Liver (tissue), 9 donors: ENCODE measurements around the gene SPTLC3. TPM values are rescaled to one million over a fixed set of nuclear protein-coding genes. Genes with fewer than 3 reads are reported as not detected.

Source experiments
- DNase-seq: peaks from one replicate; pipeline ENCODE4 v3.0.0-alpha.2; 2017; ENCODE audit warnings: low spot score
- H3K27ac ChIP-seq, 2 donors: one replicate each; pipeline ENCODE4 v1.7.0; 2013; ENCODE audit warnings: inconsistent platforms in 2 of 2, low read length in 2 of 2, control low read depth in 1 of 2, low read depth in 1 of 2, mild to moderate bottlenecking in 1 of 2
- H3K27me3 ChIP-seq, 4 donors: one replicate each; pipeline versions ENCODE4 v1.6.1 to v1.7.0; 2013; ENCODE audit warnings: low read length in 3 of 4, inconsistent platforms in 1 of 4, mild to moderate bottlenecking in 1 of 4, moderate library complexity in 1 of 4; ENCODE audit not compliant: control insufficient read depth in 4 of 4, insufficient read depth in 4 of 4
- H3K36me3 ChIP-seq, 4 donors: one replicate each; pipeline versions ENCODE4 v1.6.1 to v1.7.0; 2013; ENCODE audit warnings: low read length in 3 of 4, mild to moderate bottlenecking in 3 of 4, low read depth in 1 of 4, moderate library complexity in 1 of 4; ENCODE audit not compliant: control insufficient read depth in 4 of 4, insufficient read depth in 3 of 4
- H3K4me1 ChIP-seq, 4 donors: one replicate each; pipeline versions ENCODE4 v1.6.1 to v1.7.0; 2013; ENCODE audit warnings: low read length in 3 of 4, mild to moderate bottlenecking in 3 of 4, moderate library complexity in 1 of 4; ENCODE audit not compliant: control insufficient read depth in 4 of 4, insufficient read depth in 4 of 4
- H3K4me3 ChIP-seq, 3 donors: one replicate each; pipeline versions ENCODE4 v1.6.1 to v1.7.0; 2013; ENCODE audit warnings: low read length in 3 of 3, control low read depth in 1 of 3, low read depth in 1 of 3, mild to moderate bottlenecking in 1 of 3
- H3K9ac ChIP-seq, 2 donors: one replicate each; pipeline ENCODE4 v1.7.0; 2013; ENCODE audit warnings: low read length in 2 of 2, mild to moderate bottlenecking in 2 of 2, moderate library complexity in 2 of 2, control low read depth in 1 of 2, low read depth in 1 of 2
- H3K9me3 ChIP-seq, 4 donors: one replicate each; pipeline versions ENCODE4 v1.6.1 to v1.7.0; 2013; ENCODE audit warnings: low read length in 3 of 4; ENCODE audit not compliant: control insufficient read depth in 4 of 4
- EGR1 ChIP-seq, 2 donors: IDR thresholded peaks; 2 replicates each; pipeline ENCODE4 v1.6.1; 2016 to 2018; ENCODE audit warnings: antibody characterized with exemption in 2 of 2, low read depth in 2 of 2
- FOXA1 ChIP-seq: IDR thresholded peaks from 2 replicates; pipeline ENCODE4 v1.6.1; 2016; ENCODE audit warnings: antibody characterized with exemption
- FOXA2 ChIP-seq: IDR thresholded peaks from 2 replicates; pipeline ENCODE4 v1.6.1; 2016; ENCODE audit warnings: antibody characterized with exemption
- GABPA ChIP-seq, 2 donors: IDR thresholded peaks in 1 of 2; conservative IDR thresholded peaks in 1 of 2; 2 replicates each; pipeline ENCODE4 v1.6.1; 2016; ENCODE audit warnings: antibody characterized with exemption in 2 of 2, mild to moderate bottlenecking in 1 of 2, moderate library complexity in 1 of 2
- HNF4A ChIP-seq, 2 donors: conservative IDR thresholded peaks; 2 replicates each; pipeline ENCODE4 v1.6.1; 2016; ENCODE audit warnings: antibody characterized with exemption in 2 of 2, mild to moderate bottlenecking in 2 of 2
- HNF4G ChIP-seq: IDR thresholded peaks from 2 replicates; pipeline ENCODE4 v1.6.1; 2016; ENCODE audit warnings: antibody characterized with exemption
- JUND ChIP-seq, 2 donors: IDR thresholded peaks; 2 replicates each; pipeline ENCODE4 v1.6.1; 2016; ENCODE audit warnings: antibody characterized with exemption in 2 of 2
- NR2F2 ChIP-seq: IDR thresholded peaks from 2 replicates; pipeline ENCODE4 v1.6.1; 2016; ENCODE audit warnings: antibody characterized with exemption
- RAD21 ChIP-seq, 2 donors: IDR thresholded peaks; 2 replicates each; pipeline ENCODE4 v1.6.1; 2016; ENCODE audit warnings: antibody characterized with exemption in 2 of 2, mild to moderate bottlenecking in 2 of 2
- RXRA ChIP-seq, 2 donors: IDR thresholded peaks; 2 replicates each; pipeline ENCODE4 v1.6.1; 2017 to 2018; ENCODE audit warnings: antibody characterized with exemption in 2 of 2, mild to moderate bottlenecking in 1 of 2
- SP1 ChIP-seq: IDR thresholded peaks from 2 replicates; pipeline ENCODE4 v1.6.1; 2018; ENCODE audit warnings: antibody characterized with exemption, mild to moderate bottlenecking
- TAF1 ChIP-seq: conservative IDR thresholded peaks from 2 replicates; pipeline ENCODE4 v1.6.1; 2016; ENCODE audit warnings: antibody characterized with exemption, mild to moderate bottlenecking
- YY1 ChIP-seq: IDR thresholded peaks from 2 replicates; pipeline ENCODE4 v1.6.1; 2016; ENCODE audit warnings: antibody characterized with exemption, mild to moderate bottlenecking
- ZBTB33 ChIP-seq: IDR thresholded peaks from 2 replicates; pipeline ENCODE4 v1.6.1; 2016; ENCODE audit warnings: antibody characterized with exemption
- WGBS: extraction: QIAGEN DNeasy Blood & Tissue Kit; methylation state at CpG from one replicate; pipeline ENCODE4 v1.1.7; 2013; 5-methylcytosine and 5-hydroxymethylcytosine counted together
- polyA plus RNA-seq, 2 donors: library from polyadenylated mRNA; stranded (reverse) in 1 of 2; unstranded in 1 of 2; fragments of 200-250 nt in 1 of 2; fragments of >200 nt in 1 of 2; fragmentation: Nextera tagmentation in 1 of 2; extraction: Ambion mirVana in 1 of 2; gene quantifications; one replicate each; pipeline versions ENCODE4 v1.2.1 to v1.2.3, GENCODE V29; 2013 to 2015
- total RNA-seq, 2 donors: library from RNA; depleted of rRNA; stranded (reverse); fragments of >200 nt; gene quantifications; one replicate each; pipeline ENCODE4 v1.2.3, GENCODE V29; 2014
- TF ChIP-seq, protein P1 (sequence below): IDR thresholded peaks from 2 replicates; pipeline ENCODE4 v1.6.1; 2016; ENCODE audit warnings: antibody characterized with exemption
- TF ChIP-seq, protein P2 (sequence below): IDR thresholded peaks from 2 replicates; pipeline ENCODE4 v1.6.1; 2016; ENCODE audit warnings: antibody characterized with exemption
- donor health status: healthy.
- donor health status: healthy.
- donor health status: healthy.
- donor health status: healthy.
- donor health status: healthy.

SPTLC3 gene
- total and polyA plus RNA-seq, 4 donors = 4.2 to 40.9 (median 20.4) TPM

DNA sequence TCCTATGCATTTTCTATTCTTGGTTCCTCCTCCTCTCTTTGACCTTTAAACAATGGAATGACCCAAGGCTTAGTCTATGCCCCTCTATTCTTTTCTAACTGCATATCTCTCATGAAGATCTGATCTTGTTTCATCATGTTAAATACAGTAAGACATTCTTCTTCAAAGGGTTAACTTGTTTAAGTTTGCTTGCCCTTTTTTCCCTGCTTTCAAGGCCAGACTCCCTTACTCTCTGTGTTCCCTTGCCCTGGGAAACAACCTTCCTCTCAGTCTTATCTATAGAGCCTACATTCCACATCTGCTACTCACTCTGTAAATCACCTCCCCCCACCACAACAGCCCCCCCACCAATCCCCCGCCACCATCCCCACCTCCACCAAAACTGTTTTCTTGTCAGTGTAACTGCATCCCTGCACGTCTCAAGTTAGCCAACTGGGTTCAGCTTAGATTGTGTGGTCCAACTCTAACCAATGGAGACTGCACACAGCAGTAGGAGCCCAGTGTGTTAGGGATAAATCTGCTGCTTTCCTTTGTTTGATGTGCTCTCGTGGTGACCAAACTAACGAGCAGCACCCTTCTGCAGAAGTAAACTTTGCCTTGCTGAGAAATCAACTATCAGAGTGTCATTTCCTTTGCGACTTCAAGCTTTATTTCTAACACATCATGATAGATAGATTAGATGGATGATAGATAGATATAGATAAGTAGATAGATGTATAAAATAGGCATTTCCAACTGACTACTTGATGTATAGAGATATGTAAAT, 12.6 kb downstream of the SPTLC3 start:
- H3K4me1 ChIP-seq = no peaks in the 10 kb centered on the region
- no peak overlapping the region for H3K4me3 ChIP-seq
- peaks cover 0 to 9% (median 5%) of the 10 kb centered on the region in 4 donors for H3K36me3 ChIP-seq
- WGBS = 95% methylated on average over 5 of the region's 5 CpGs
- no peak for DNase-seq
- TF ChIP-seq FOXA2 (no peak), RXRA (IDR thresholded peaks at IDR 0.05) (no peak), GABPA (IDR thresholded peaks at IDR 0.05 in 1 of 2, conservative IDR thresholded peaks at IDR 0.05 in 1 of 2) (no peak), HNF4A (conservative IDR thresholded peaks at IDR 0.05) (no peak), TAF1 (no peak)
- H3K9ac ChIP-seq = no peak overlapping the region
- H3K27ac ChIP-seq = no peak overlapping the region
- H3K27me3 ChIP-seq = no peaks in the 10 kb centered on the region
- H3K9me3 ChIP-seq = peaks cover 0 to 3% (median 2%) of the 10 kb centered on the region in 4 donors

- TF ChIP-seq HNF4A (conservative IDR thresholded peaks at IDR 0.05) = no peak
- TF ChIP-seq JUND (IDR thresholded peaks at IDR 0.05) = no peak
- TF ChIP-seq RAD21 (IDR thresholded peaks at IDR 0.05) = no peak
- TF ChIP-seq, protein P1, sequence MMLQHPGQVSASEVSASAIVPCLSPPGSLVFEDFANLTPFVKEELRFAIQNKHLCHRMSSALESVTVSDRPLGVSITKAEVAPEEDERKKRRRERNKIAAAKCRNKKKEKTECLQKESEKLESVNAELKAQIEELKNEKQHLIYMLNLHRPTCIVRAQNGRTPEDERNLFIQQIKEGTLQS = no peak
- TF ChIP-seq, protein P2, sequence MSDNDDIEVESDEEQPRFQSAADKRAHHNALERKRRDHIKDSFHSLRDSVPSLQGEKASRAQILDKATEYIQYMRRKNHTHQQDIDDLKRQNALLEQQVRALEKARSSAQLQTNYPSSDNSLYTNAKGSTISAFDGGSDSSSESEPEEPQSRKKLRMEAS = no peak
- no peak for TF ChIP-seq HNF4G
- TF ChIP-seq SP1 = no peak
- TF ChIP-seq GABPA (IDR thresholded peaks at IDR 0.05 in 1 of 2, conservative IDR thresholded peaks at IDR 0.05 in 1 of 2) = no peak
- TF ChIP-seq YY1 = no peak
- TF ChIP-seq EGR1 (IDR thresholded peaks at IDR 0.05; ENCODE audit: low read depth in 2 of 2) = no peak
- TF ChIP-seq RXRA (IDR thresholded peaks at IDR 0.05) = no peak
- TF ChIP-seq FOXA2 = no peak
- TF ChIP-seq NR2F2 = no peak
- TF ChIP-seq ZBTB33 = no peak
- no peak for TF ChIP-seq FOXA1
- no peak overlapping the region for H3K27ac ChIP-seq
- H3K27me3 ChIP-seq = no peaks in the 10 kb centered on the region
- H3K9ac ChIP-seq = no peak overlapping the region
- peaks cover 0 to 12% (median 6%) of the 10 kb centered on the region in 4 donors for H3K36me3 ChIP-seq
- WGBS = 84% methylated on average over 4 of the region's 4 CpGs
- H3K4me1 ChIP-seq = no peaks in the 10 kb centered on the region
- H3K9me3 ChIP-seq = peaks cover 0 to 3% (median 2%) of the 10 kb centered on the region in 4 donors
- DNase-seq = no peak
- H3K4me3 ChIP-seq = no peak overlapping the region
Measured at GRCh38 chr20:13022401-13023155, 13.8 kb downstream of the SPTLC3 start.
